Measurements from ENCODE around the gene NGLY1. TPM values are rescaled to one million over a fixed set of nuclear protein-coding genes. Genes with fewer than 3 reads are reported as not detected.

Gene NGLY1
- total and polyA plus RNA-seq, 9 of the 15 experiments (the other 6 are each of a cell fraction or from before 2014, with no cell fraction given): 52.2 to 124 (median 87.6) TPM

GRCh38 chr3:25783661-25784512 lies 644 bp upstream of the NGLY1 start (continued):
- TF ChIP-seq TAF1 (IDR thresholded peaks at IDR 0.05; ENCODE audit: control insufficient read depth, extremely low read depth, insufficient read depth, low read length, severe bottlenecking) (no peak), ESRRA (IDR thresholded peaks at IDR 0.05; ENCODE audit: borderline replicate concordance, low read depth) (no peak), RBFOX2 (IDR thresholded peaks at IDR 0.05; ENCODE audit: low read depth, low read length) (no peak), NCOA1 (IDR thresholded peaks at IDR 0.05; ENCODE audit: low read depth) (no peak), NR2C2 (CRISPR knock-in tag; IDR thresholded peaks at IDR 0.05) (0 out of 2 replicates have a peak, but pooled peaks have one; percentile 14), NR2C2 (tag; IDR thresholded peaks at IDR 0.05) (no peak), EHMT2 (IDR thresholded peaks at IDR 0.05) (no peak), EP400 (IDR thresholded peaks at IDR 0.05) (peak; percentile 62), CREB3L1 (IDR thresholded peaks at IDR 0.05; ENCODE audit: borderline replicate concordance, low read depth) (peak; percentile 60; the same call in 1 of the 2 replicates), CREB1 (IDR thresholded peaks at IDR 0.05) (0 out of 2 replicates have a peak, but pooled peaks have one; percentile 7), CREB1 (CRISPR knock-in tag; IDR thresholded peaks at IDR 0.05) (0 out of 2 replicates have a peak, but pooled peaks have one; percentile 24), KAT7 (CRISPR knock-in tag; IDR thresholded peaks at IDR 0.05; ENCODE audit: borderline replicate concordance) (0 out of 2 replicates have a peak, but pooled peaks have one; percentile 59), FOXK1 (CRISPR knock-in tag; IDR thresholded peaks at IDR 0.05; ENCODE audit: borderline replicate concordance) (peak; percentile 51; the same call in 1 of the 2 replicates), TBP (optimal IDR thresholded peaks at IDR 0.05; ENCODE audit: low read depth, low read length) (peak; percentile 38), ZNF232 (CRISPR knock-in tag; IDR thresholded peaks at IDR 0.05) (peak; percentile 77; the same call in 1 of the 2 replicates)
- TF ChIP-seq, protein P1, sequence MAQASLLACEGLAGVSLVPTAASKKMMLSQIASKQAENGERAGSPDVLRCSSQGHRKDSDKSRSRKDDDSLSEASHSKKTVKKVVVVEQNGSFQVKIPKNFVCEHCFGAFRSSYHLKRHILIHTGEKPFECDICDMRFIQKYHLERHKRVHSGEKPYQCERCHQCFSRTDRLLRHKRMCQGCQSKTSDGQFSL (CRISPR knock-in tag; IDR thresholded peaks at IDR 0.05): no peak
- TF ChIP-seq, protein P1 (tag; IDR thresholded peaks at IDR 0.05): no peak
- TF ChIP-seq, protein P2, sequence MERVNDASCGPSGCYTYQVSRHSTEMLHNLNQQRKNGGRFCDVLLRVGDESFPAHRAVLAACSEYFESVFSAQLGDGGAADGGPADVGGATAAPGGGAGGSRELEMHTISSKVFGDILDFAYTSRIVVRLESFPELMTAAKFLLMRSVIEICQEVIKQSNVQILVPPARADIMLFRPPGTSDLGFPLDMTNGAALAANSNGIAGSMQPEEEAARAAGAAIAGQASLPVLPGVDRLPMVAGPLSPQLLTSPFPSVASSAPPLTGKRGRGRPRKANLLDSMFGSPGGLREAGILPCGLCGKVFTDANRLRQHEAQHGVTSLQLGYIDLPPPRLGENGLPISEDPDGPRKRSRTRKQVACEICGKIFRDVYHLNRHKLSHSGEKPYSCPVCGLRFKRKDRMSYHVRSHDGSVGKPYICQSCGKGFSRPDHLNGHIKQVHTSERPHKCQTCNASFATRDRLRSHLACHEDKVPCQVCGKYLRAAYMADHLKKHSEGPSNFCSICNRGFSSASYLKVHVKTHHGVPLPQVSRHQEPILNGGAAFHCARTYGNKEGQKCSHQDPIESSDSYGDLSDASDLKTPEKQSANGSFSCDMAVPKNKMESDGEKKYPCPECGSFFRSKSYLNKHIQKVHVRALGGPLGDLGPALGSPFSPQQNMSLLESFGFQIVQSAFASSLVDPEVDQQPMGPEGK (CRISPR knock-in tag; IDR thresholded peaks at IDR 0.05; ENCODE audit: borderline replicate concordance): no peak
- TF ChIP-seq, protein P3, sequence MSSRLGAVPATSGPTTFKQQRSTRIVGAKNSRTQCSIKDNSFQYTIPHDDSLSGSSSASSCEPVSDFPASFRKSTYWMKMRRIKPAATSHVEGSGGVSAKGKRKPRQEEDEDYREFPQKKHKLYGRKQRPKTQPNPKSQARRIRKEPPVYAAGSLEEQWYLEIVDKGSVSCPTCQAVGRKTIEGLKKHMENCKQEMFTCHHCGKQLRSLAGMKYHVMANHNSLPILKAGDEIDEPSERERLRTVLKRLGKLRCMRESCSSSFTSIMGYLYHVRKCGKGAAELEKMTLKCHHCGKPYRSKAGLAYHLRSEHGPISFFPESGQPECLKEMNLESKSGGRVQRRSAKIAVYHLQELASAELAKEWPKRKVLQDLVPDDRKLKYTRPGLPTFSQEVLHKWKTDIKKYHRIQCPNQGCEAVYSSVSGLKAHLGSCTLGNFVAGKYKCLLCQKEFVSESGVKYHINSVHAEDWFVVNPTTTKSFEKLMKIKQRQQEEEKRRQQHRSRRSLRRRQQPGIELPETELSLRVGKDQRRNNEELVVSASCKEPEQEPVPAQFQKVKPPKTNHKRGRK (tag; IDR thresholded peaks at IDR 0.05): no peak
